AG09319 (cell line): ENCODE data around the gene HSDL2.

Experiments used
- DNase-seq: peaks from one replicate; pipeline ENCODE4 v3.0.0-alpha.2; 2010; ENCODE audit warnings: low read depth; ENCODE audit errors: extremely low read depth
- CTCF ChIP-seq: IDR thresholded peaks from 2 replicates; pipeline ENCODE4 v1.5.1; 2011; ENCODE audit warnings: low read depth, mild to moderate bottlenecking, inconsistent platforms, low read length, moderate library complexity

Gene HSDL2

DNA sequence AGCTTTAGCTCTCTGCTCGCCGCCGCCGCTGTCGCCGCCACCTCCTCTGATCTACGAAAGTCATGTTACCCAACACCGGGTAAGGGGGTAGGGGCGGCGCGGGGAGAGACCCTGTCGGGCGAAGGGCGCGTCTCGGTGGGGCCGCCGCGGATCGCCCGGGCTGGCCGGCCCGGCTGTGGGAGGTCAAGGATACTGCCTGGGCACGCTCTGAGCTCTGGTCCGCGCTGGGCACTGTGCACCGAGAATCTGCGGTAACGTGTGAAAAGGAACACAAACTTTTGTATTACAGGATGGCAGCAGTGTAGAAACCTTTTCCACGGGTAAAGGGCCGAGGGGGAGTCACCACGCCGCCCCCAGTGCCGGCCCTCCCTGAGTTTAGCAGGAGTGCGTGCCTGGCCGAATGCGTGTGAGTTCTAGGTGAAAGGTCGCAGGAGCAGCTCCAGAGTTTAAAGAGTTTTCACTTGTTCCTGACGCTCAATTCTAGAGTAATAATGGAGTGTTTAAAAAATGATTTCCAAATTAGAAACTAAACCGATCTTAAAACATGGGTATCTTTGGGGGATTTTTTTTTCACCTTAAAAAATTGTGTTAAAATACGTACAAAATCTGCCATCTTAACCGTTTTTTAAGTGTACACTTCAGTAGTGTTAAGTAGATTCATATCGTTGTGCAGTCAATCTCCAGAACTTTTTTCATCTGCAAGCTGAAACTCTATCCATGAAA is at the start of gene HSDL2:
Gene HSDL2 (plus strand): TSS at position 7 of the 723 bp plus-strand sequence. CDS start 56 bp downstream, at position 63.
- TF ChIP-seq CTCF = no peak
- no peak for DNase-seq

DNA sequence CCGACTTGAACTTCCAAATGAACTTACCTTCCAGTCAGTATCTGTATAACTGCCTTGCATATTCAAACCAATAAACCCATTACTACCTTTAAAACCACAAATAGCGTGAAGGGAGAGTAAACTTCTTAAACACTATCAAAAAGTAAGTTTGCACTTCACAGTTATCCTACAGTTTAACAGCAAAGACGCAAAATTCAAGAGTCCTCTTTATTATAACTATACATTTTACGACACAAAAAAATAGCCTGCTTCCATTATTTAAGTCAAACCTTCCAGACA is 48.3 kb upstream of the HSDL2 start:
- DNase-seq = no peak
- no peak for TF ChIP-seq CTCF

DNA sequence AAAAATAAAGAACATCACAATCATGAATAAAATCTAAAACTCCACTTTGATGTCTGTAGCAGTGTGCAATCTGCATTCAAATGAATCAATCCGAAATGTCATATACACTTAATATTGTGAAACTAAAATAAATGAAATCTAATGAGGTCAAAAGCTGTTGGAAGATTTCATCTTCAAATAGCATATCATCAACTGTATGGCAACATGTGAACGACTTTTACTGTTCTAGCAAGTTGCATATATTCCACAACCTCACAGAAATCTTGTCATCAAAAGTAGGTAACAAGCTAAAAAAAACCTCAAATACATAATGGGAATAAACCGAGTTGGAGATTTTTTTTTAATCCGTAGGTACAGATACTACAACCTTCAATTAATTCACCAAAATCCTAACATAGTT is 47.7 kb upstream of the HSDL2 start:
- no peak for TF ChIP-seq CTCF
- no peak for DNase-seq

GRCh38 chr9:112332674-112332976 is 47.3 kb upstream of the HSDL2 start:
- DNase-seq = no peak
- TF ChIP-seq CTCF = no peak; the same call in 1 of the 2 replicates

DNA sequence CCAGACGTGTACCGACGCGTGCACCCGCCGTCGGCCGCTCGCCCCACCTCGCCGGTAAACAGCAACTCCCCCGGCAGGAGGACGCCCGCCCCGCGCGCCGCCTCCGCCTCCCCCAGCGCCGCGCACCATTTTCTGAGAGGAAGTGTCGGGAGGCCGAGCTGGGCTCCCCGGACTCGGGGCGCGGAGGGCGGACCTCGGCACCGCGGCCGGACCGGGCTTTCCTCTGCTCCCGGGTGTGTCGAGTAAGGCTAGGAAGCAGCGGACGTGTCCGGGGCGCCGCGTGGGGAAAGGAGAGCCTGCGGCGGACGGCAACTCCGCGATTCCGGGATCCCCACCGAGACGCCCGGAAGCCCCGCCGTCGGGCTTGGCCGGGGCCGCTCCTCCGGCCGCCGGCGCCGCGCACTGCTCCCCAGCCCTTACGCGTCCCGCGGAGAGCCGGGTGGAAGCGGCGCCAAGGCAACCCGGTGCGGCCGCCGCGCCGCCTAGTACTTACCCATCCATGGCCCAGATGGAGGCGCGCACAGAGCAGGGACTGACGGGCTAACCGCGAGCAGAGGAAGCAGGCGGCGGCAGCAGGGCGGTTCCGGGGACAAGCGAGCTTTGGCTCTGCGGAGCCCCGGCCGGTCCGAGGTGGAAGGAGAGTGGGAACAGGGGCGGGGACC is 46.8 kb upstream of the HSDL2 start, which contains the start of gene PTBP3:
Gene PTBP3 (minus strand): TSS at position 643 of the 662 bp plus-strand sequence. CDS start 35,754 bp downstream, outside the sequence.
- no peak for DNase-seq
- no peak for TF ChIP-seq CTCF

DNA sequence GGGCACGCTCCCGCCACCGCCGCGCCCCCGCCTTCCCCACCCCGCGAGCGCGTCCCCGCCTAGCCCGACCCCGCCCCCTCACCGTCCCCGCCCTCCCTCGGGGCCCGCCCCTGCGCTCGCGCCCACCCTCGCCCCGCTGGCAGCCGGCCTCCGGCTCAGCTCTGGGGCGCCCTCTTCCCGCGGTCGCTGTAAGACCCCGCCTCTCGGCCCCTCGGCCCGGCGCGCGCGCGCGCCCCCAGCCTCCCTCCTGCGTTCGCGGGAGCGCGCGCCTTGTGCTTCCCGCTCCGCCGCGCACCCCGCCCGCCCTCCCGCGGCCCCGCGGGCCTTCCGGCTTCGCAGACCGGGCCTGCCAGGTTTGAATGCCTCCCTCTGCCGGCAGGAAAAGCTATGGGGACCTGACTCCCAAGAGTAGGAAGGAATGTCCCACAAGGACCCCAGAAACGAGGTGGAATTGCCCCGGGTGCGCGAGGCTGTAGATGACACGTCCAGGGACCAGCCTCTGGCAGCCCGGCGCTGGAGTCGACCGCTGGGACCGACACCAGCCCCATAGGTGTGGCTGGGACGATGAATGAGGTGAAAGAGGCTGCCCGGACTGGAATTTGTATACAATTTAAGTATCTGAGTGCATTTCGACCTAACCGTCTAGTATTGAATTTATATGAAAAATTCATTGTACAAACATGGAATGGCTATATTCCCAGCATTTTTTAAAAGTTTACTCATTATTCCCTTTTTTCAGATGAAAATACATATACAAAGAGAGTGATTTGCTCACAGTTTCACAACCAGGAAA is 46.1 kb upstream of the HSDL2 start:
- DNase-seq = peak; percentile 93
- peak; percentile 62 for TF ChIP-seq CTCF

DNA sequence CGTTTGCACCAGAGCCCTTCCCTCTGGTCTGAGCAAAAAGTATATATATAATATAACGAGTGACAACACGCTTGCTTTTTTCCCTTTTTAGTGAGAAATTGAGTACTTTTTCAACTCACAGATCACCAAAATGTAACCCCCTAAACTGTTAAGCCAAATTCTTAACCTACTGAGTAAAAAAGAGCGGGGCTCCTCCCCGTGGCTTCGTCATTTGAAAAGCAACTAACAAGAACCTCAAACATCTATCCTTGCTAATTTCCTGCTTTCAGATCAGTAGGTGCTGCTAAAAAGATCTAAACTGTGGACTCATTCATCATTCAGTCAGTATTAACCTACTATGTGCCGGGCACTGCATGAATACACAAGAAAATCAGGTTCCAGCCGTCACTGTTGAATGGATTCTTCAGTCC is 45.5 kb upstream of the HSDL2 start:
- no peak for DNase-seq
- TF ChIP-seq CTCF = no peak
